Progenitor cell of endocrine pancreas (in vitro differentiated cells): ENCODE data around the gene ABL2. TPM values are rescaled to one million over a fixed set of nuclear protein-coding genes. Genes with fewer than 3 reads are reported as not detected.
A peak's percentile ranks its signal among the peaks of the same experiment; 100 is the strongest.
"Not testable (repeated sequence)": the region's sequence is repeated elsewhere in the genome, so short reads cannot be mapped to it uniquely, and the experiment has no call there.

Experiments used
- DNase-seq: peaks from one replicate; pipeline ENCODE4 v3.0.0; 2021; ENCODE audit warnings: low spot score; ENCODE audit not compliant: unreplicated experiment
- H3K27ac Mint-ChIP-seq: 2 replicates; pipeline ENCODE4 v1.8.0; 2021; ENCODE audit warnings: mild to moderate bottlenecking, moderate library complexity, mixed read lengths
- H3K27me3 Mint-ChIP-seq: 2 replicates; pipeline ENCODE4 v1.8.0; 2021; ENCODE audit warnings: mixed read lengths
- H3K36me3 Mint-ChIP-seq: 2 replicates; pipeline ENCODE4 v1.8.0; 2022; ENCODE audit warnings: mixed read lengths; ENCODE audit not compliant: insufficient read depth
- H3K4me1 Mint-ChIP-seq: 2 replicates; pipeline ENCODE4 v1.8.0; 2021; ENCODE audit warnings: low read depth, mixed read lengths
- H3K4me3 Mint-ChIP-seq: 2 replicates; pipeline ENCODE4 v1.8.0; 2021; ENCODE audit warnings: low read depth, mild to moderate bottlenecking, moderate library complexity, mixed read lengths
- H3K9me3 Mint-ChIP-seq: 2 replicates; pipeline ENCODE4 v1.8.0; 2021; ENCODE audit warnings: low read depth, mixed read lengths
- CTCF ChIP-seq: fragments of 200-600 bp; sonication (generic); IDR thresholded peaks from one replicate; pipeline ENCODE4 v1.5.0; 2021; ENCODE audit warnings: antibody characterized with exemption, mild to moderate bottlenecking; ENCODE audit not compliant: unreplicated experiment
- total RNA-seq: library from RNA; stranded (reverse); gene quantifications from 2 replicates; pipeline ENCODE4 v1.2.1, GENCODE V29; 2021

The ABL2 gene
- total RNA-seq, 1 donor from 2014 or later, result 23.7 TPM

- H3K4me1 Mint-ChIP-seq, result peaks cover 4% of the 10 kb centered on the region
- peaks cover 8% of the 10 kb centered on the region for H3K36me3 Mint-ChIP-seq
- no peak for DNase-seq
- no peak overlapping the region for H3K4me3 Mint-ChIP-seq
- H3K27me3 Mint-ChIP-seq, result no peaks in the 10 kb centered on the region
- H3K27ac Mint-ChIP-seq, result no peak overlapping the region
- TF ChIP-seq CTCF, result no peak
- no peaks in the 10 kb centered on the region for H3K9me3 Mint-ChIP-seq
Observed at GRCh38 chr1:179217943-179218507, 11.5 kb downstream of the ABL2 start.

- not testable (repeated sequence) for DNase-seq, H3K4me3 Mint-ChIP-seq, H3K9me3 Mint-ChIP-seq, H3K27ac Mint-ChIP-seq, H3K27me3 Mint-ChIP-seq, H3K36me3 Mint-ChIP-seq
- peaks cover 11% of the 10 kb centered on the region for H3K4me1 Mint-ChIP-seq
Observed at GRCh38 chr1:179213317-179213716, 16.2 kb downstream of the ABL2 start.

GRCh38 chr1:179208681-179209477, 20.6 kb downstream of the ABL2 start:
- no peak for TF ChIP-seq CTCF
- Mint-ChIP-seq H3K36me3 (peaks cover 3% of the 10 kb centered on the region), H3K9me3 (no peaks in the 10 kb centered on the region), H3K4me1 (peaks cover 16% of the 10 kb centered on the region), H3K4me3 (no peak overlapping the region), H3K27me3 (no peaks in the 10 kb centered on the region), H3K27ac (no peak overlapping the region)
- DNase-seq, result no peak

DNA sequence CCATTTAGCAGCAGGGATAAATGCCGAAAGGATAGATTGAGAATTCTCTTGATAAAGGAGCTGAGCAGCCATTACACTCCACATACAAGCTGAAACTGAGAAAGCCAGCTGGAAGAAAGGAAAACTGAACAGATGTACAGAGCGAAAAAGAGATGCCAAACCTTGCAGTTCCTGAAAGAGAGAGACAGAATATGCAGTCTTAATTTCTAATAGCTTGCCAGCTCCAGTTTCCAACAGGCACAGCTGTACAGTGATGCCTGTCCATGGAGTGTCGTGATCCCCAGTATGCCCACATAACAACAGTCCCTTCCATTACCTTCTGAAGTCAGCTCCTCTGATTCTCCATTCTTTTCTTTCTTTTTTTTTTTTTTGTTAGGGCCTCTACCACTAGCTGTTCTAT, 22.7 kb downstream of the ABL2 start:
- Mint-ChIP-seq H3K4me1 (peaks cover 14% of the 10 kb centered on the region), H3K9me3 (no peaks in the 10 kb centered on the region), H3K27me3 (no peaks in the 10 kb centered on the region), H3K4me3 (no peak overlapping the region), H3K27ac (peak overlapping the region; percentile 41), H3K36me3 (peaks cover 2% of the 10 kb centered on the region)
- no peak for DNase-seq
- TF ChIP-seq CTCF, result no peak

DNA sequence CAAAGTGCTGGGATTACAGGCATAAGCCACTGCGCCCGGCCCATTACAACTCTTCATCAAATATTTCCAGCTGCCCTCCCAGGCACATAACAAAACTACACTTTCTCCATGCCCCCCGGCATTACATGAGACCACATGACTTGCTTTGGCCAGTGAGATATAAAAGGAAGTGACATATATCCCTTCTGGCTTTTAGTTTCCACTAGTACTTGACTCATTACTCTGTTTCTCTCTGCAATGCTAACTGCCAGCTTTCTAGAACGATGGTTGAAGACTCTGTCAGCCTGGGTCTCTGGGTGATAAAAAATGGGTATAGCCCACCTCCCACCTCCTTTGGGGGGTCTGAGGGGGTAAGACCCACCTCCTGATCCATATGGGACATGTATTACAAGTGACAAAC, 24.2 kb downstream of the ABL2 start:
- Mint-ChIP-seq H3K9me3 (no peaks in the 10 kb centered on the region), H3K27ac (no peak overlapping the region), H3K4me1 (peaks cover 12% of the 10 kb centered on the region), H3K4me3 (no peak overlapping the region), H3K27me3 (no peaks in the 10 kb centered on the region), H3K36me3 (no peaks in the 10 kb centered on the region)
- DNase-seq, result no peak
- TF ChIP-seq CTCF, result no peak

DNA sequence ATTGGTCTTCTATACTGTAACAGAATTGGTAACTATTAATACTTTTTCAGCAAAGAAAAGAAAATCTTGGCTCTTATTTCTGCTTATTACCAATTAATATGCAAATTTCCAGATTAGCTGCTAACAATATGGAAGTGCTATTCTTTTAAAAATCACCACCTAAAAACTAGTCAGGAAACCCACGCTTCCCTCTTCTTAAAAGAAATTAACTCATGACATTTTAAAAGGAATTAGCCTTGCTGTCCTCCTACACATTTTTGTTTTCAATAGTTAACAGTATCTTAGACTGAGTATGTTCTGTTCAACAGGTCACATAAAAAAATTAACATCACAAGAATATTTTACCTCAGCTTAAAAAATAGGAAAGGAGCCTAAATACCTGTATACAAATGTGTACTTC, 27.3 kb downstream of the ABL2 start:
- no peak overlapping the region for H3K27ac Mint-ChIP-seq
- no peak overlapping the region for H3K4me3 Mint-ChIP-seq
- DNase-seq, result no peak
- no peak for TF ChIP-seq CTCF
- H3K9me3 Mint-ChIP-seq, result no peaks in the 10 kb centered on the region
- H3K27me3 Mint-ChIP-seq, result no peaks in the 10 kb centered on the region
- no peaks in the 10 kb centered on the region for H3K36me3 Mint-ChIP-seq
- H3K4me1 Mint-ChIP-seq, result peaks cover 3% of the 10 kb centered on the region
